ENCODE data around the gene PLXDC2.

DNA sequence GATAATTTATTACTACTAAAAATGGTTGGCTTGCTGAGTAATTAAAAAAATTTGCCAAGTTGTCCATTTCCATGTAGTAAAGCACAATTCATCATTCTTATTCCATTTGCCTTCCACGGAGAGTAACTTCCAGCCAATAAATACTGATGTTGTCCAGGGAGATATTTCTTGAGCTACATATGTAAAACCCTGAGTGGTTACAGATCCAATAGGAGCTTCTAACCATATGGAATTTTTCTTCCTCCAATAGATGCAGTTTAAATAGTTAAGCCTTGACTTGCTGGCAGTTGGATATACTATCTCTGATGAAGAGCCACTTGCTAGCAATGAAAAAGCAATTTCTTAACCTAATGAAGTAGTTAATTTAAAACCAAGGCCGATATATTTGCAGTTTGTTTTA lies 271.1 kb downstream of the PLXDC2 start:
- no peak for TF ChIP-seq POLR2A (IDR thresholded peaks at IDR 0.05; ENCODE audit: low read depth, low read length)
- TF ChIP-seq POLR2AphosphoS5 (IDR thresholded peaks at IDR 0.05; ENCODE audit: low read depth, low read length) = no peak
- TF ChIP-seq TAF1 (IDR thresholded peaks at IDR 0.05; ENCODE audit: low read depth, low read length) = no peak
- no peak for TF ChIP-seq SPI1 (IDR thresholded peaks at IDR 0.05; ENCODE audit: low read depth, low read length)
- TF ChIP-seq POU2F2 (IDR thresholded peaks at IDR 0.05; ENCODE audit: low read depth, low read length) = no peak
